ENCODE data around the gene SPATA20. TPM values are rescaled to one million over a fixed set of nuclear protein-coding genes. Genes with fewer than 3 reads are reported as not detected.

The SPATA20 gene
- total RNA-seq, 1 donor from 2014 or later: 70.2 TPM

- peak overlapping the region; percentile 65 for H3K4me3 ChIP-seq (ENCODE audit: low read depth, low read length)
Measured at GRCh38 chr17:50546701-50547034, 306 bp upstream of the SPATA20 start.

DNA sequence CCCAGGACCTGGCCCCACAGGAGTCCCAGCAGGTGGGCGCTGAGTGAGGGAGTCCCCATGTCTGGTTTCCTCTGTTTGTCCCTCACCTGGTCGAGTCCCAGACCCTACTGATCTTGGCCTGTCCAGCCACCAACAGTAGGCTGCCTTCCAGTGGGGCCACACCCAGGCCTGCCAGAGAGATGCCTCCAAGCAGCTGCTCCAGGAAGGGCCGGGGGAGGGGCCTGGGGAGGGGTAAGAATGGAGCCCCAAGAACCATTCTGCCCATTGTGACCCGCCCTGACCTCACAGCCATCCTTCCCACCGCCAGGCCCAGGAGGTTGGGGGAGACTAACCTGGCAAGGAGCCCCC, 736 bp downstream of the SPATA20 start:
- no peak for DNase-seq (ENCODE audit: low read depth)

More at GRCh38 chr17:50546701-50547034, 306 bp upstream of the SPATA20 start:
- TF ChIP-seq, protein P1, sequence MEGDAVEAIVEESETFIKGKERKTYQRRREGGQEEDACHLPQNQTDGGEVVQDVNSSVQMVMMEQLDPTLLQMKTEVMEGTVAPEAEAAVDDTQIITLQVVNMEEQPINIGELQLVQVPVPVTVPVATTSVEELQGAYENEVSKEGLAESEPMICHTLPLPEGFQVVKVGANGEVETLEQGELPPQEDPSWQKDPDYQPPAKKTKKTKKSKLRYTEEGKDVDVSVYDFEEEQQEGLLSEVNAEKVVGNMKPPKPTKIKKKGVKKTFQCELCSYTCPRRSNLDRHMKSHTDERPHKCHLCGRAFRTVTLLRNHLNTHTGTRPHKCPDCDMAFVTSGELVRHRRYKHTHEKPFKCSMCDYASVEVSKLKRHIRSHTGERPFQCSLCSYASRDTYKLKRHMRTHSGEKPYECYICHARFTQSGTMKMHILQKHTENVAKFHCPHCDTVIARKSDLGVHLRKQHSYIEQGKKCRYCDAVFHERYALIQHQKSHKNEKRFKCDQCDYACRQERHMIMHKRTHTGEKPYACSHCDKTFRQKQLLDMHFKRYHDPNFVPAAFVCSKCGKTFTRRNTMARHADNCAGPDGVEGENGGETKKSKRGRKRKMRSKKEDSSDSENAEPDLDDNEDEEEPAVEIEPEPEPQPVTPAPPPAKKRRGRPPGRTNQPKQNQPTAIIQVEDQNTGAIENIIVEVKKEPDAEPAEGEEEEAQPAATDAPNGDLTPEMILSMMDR (conservative IDR thresholded peaks at IDR 0.05; ENCODE audit: low read depth, low read length): no peak
- DNase-seq (ENCODE audit: low read depth): no peak

GRCh38 chr17:50548831-50549230, 1.9 kb downstream of the SPATA20 start:
- no peak overlapping the region for H3K4me3 ChIP-seq (ENCODE audit: low read depth, low read length)
- TF ChIP-seq, protein P1 (conservative IDR thresholded peaks at IDR 0.05; ENCODE audit: low read depth, low read length): no peak
- DNase-seq (ENCODE audit: low read depth): no peak

More for the DNA sequence above, 736 bp downstream of the SPATA20 start:
- peak overlapping the region; percentile 65 for H3K4me3 ChIP-seq (ENCODE audit: low read depth, low read length)
- TF ChIP-seq, protein P1 (conservative IDR thresholded peaks at IDR 0.05; ENCODE audit: low read depth, low read length): no peak

DNA sequence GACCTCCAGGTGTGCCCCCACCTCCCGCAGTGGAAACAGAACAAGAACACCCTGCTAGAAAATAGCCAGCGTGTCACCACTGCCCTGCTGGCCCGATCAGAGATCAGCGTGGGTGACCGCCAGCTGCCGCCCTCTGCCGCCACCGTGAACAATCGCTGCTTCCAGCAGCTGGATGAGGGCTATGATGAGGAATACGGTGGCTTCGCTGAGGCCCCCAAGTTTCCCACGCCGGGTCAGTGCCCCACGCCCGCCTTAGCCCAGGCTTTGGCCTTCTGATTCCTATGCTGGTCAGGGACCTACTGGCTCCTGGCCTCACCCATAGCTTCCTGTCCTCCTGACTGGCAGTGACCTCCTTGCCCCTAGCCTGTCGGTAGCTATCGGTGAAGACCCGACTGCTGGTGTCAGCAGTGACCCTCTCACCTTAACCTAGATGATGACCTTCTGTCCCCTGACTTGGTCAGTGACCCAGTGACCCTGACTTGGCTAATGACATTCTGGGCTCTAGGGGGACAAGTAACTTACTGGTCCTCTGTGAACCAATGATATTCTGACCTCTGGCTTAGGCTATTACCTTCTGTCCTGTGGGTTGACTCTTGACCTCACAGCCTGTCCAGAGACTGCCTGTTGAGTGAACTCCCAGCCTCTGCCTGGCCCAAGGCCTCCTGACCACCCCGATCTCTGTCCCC, 2.4 kb downstream of the SPATA20 start:
- TF ChIP-seq, protein P1 (conservative IDR thresholded peaks at IDR 0.05; ENCODE audit: low read depth, low read length): no peak
- DNase-seq (ENCODE audit: low read depth): no peak
- H3K4me3 ChIP-seq (ENCODE audit: low read depth, low read length): no peak overlapping the region

DNA sequence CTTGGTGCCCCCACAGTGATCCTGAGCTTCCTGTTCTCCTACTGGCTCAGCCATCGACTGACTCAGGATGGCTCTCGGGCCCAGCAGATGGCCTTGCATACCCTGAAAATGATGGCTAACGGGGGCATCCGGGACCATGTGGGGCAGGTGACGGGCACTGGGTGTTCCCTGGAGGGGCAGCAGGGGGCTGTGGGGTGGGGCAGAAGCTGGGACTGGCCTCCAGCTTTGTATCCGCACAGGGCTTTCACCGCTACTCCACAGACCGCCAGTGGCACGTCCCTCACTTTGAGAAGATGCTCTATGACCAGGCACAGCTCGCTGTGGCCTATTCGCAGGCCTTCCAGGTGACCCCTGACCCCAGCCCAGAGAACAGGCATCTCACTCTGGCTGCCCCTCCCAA, 3.0 kb downstream of the SPATA20 start:
- no peak for DNase-seq (ENCODE audit: low read depth)
- TF ChIP-seq, protein P1 (conservative IDR thresholded peaks at IDR 0.05; ENCODE audit: low read depth, low read length): no peak
- no peak overlapping the region for H3K4me3 ChIP-seq (ENCODE audit: low read depth, low read length)

- TF ChIP-seq, protein P1 (conservative IDR thresholded peaks at IDR 0.05; ENCODE audit: low read depth, low read length): peak; percentile 88
- DNase-seq (ENCODE audit: low read depth): peak; percentile 29
- H3K4me3 ChIP-seq (ENCODE audit: low read depth, low read length): no peak overlapping the region
Measured at GRCh38 chr17:50550661-50551432, 3.9 kb downstream of the SPATA20 start.
